PC-3 (cell line): ENCODE data around the gene NDUFAF4. TPM values are rescaled to one million over a fixed set of nuclear protein-coding genes. Genes with fewer than 3 reads are reported as not detected.

Experiments used
- ATAC-seq: fragments of 200-7000 bp; cut with Tn5 transposase; 2 replicates; pipeline ENCODE4 v1.9.1; 2020; ENCODE audit warnings: mild to moderate bottlenecking, moderate library complexity
- BruUV-seq: library from RNA; stranded (reverse); fragments of 400-500 nt; replicated peaks from 2 replicates; lab custom pipeline; 2021; lab: Mats Ljungman, UMichigan
- CTCF ChIA-PET: fragments of 300-600 bp; sonication (Branson Sonifier 250); formaldehyde crosslinking; loops from one replicate; lab custom pipeline; 2022; ENCODE audit warnings: antibody characterized with exemption; lab: Charles Lee
- POLR2A ChIA-PET: fragments of 300-600 bp; sonication (Branson Sonifier 250); formaldehyde crosslinking; loops from one replicate; lab custom pipeline; 2022; ENCODE audit warnings: antibody characterized with exemption; ENCODE audit not compliant: unreplicated experiment; lab: Charles Lee
- DNase-seq: peaks from one replicate; pipeline ENCODE4 v3.0.0-alpha.2; 2015
- H2AFZ ChIP-seq: fragments of 300-600 bp; sonication (generic); 2 replicates; pipeline ENCODE4 v1.6.0; 2016; ENCODE audit warnings: antibody characterized with exemption, low read length
- H3F3A ChIP-seq: fragments of 300-600 bp; sonication (generic); one replicate; pipeline ENCODE4 v1.6.0; 2017; ENCODE audit warnings: antibody characterized with exemption, low read length, control low read depth, mild to moderate bottlenecking; ENCODE audit not compliant: unreplicated experiment
- H3K27ac ChIP-seq: fragments of 300-600 bp; sonication (generic); 2 replicates; pipeline ENCODE4 v1.5.1; 2016; ENCODE audit warnings: mild to moderate bottlenecking, low read length
- H3K27me3 ChIP-seq: fragments of 300-600 bp; sonication (generic); 2 replicates; pipeline ENCODE4 v1.6.1; 2016; ENCODE audit warnings: low read length, mixed read lengths
- H3K36me3 ChIP-seq: fragments of 300-600 bp; sonication (generic); 2 replicates; pipeline ENCODE4 v1.6.1; 2016; ENCODE audit warnings: low read depth, mixed run types, low read length, mixed read lengths
- H3K4me1 ChIP-seq: fragments of 300-600 bp; sonication (generic); 2 replicates; pipeline ENCODE4 v1.5.1; 2016; ENCODE audit warnings: low read length; ENCODE audit not compliant: insufficient read depth
- H3K4me2 ChIP-seq: fragments of 300-600 bp; sonication (generic); 2 replicates; pipeline ENCODE4 v1.6.0; 2016; ENCODE audit warnings: low read length
- H3K4me3 ChIP-seq: fragments of 300-600 bp; sonication (generic); 2 replicates; pipeline ENCODE4 v1.5.1; 2016; ENCODE audit warnings: mild to moderate bottlenecking, low read length, mixed read lengths
- H3K79me2 ChIP-seq: fragments of 300-600 bp; sonication (generic); 2 replicates; pipeline ENCODE4 v1.6.1; 2017; ENCODE audit warnings: low read length, mixed read lengths
- H3K9ac ChIP-seq: fragments of 300-600 bp; sonication (generic); 2 replicates; pipeline ENCODE4 v1.6.0; 2016; ENCODE audit warnings: mild to moderate bottlenecking, low read length
- H3K9me2 ChIP-seq: fragments of 300-600 bp; sonication (generic); replicated peaks from 2 replicates; pipeline ENCODE4 v1.6.1; 2016; ENCODE audit warnings: mixed run types, low read length, mixed read lengths
- H3K9me3 ChIP-seq: fragments of 300-600 bp; sonication (generic); 2 replicates; pipeline ENCODE4 v1.6.1; 2016; ENCODE audit warnings: low read length, mixed read lengths
- H4K20me1 ChIP-seq: fragments of 300-600 bp; sonication (generic); 2 replicates; pipeline ENCODE4 v1.6.1; 2016; ENCODE audit warnings: low read length, mixed read lengths
- CTCF ChIP-seq: fragments of 300-600 bp; sonication (generic); conservative IDR thresholded peaks from 2 replicates; pipeline ENCODE4 v1.5.1; 2017; ENCODE audit warnings: antibody characterized with exemption, low read depth, mild to moderate bottlenecking, low read length
- EZH2 ChIP-seq: fragments of 300-600 bp; sonication (generic); IDR thresholded peaks from one replicate; pipeline ENCODE4 v1.6.1; 2017; ENCODE audit warnings: antibody characterized with exemption, mild to moderate bottlenecking, low read length; ENCODE audit not compliant: unreplicated experiment
- EZH2phosphoT487 ChIP-seq: fragments of 300-600 bp; sonication (generic); IDR thresholded peaks from 2 replicates; pipeline ENCODE4 v1.6.1; 2018; ENCODE audit warnings: mild to moderate bottlenecking, antibody characterized with exemption, low read length, borderline replicate concordance
- intact Hi-C: fragments of 100-400 bp; cut with micrococcal nuclease; formaldehyde crosslinking; loops from 2 replicates; pipeline ENCODE4 v1.9.0; 2023
- total RNA-seq: library from RNA; depleted of rRNA; stranded (reverse); fragments of >200 nt; gene quantifications from 2 replicates; pipeline ENCODE4 v1.2.3, GENCODE V29; 2014

The NDUFAF4 gene
- total RNA-seq, 1 experiment from 2014 or later, result 24.2 TPM

GRCh38 chr6:96900873-96901272, 3.2 kb upstream of the NDUFAF4 start:
- no peak overlapping the region for H3K4me3 ChIP-seq

GRCh38 chr6:96899451-96899998, 1.8 kb upstream of the NDUFAF4 start:
- CTCF ChIA-PET, result interaction anchor here (1.7 kb wide), 1 partner anchor 160 kb away, joined by 5 read pairs; no protein-coding TSS in a partner anchor
- TF ChIP-seq CTCF (no peak), EZH2 (no peak), EZH2phosphoT487 (no peak)
- intact Hi-C loops, result loop anchor here (1.0 to 10.0 kb wide), 4 partner anchors 154 to 355 kb away; no protein-coding TSS in a partner anchor
- no peak overlapping the region for H2AFZ ChIP-seq
- 0 out of 2 replicates have a peak, but pooled peaks cover 9% of the 10 kb centered on the region for H3K27me3 ChIP-seq
- peaks cover 29% of the 10 kb centered on the region for H3K79me2 ChIP-seq
- DNase-seq (no peak), ATAC-seq (no peak)
- H3K4me3 ChIP-seq, result no peak overlapping the region
- H4K20me1 ChIP-seq, result peaks cover 17% of the 10 kb centered on the region; the same call in 1 of the 2 replicates
- H3K9ac ChIP-seq, result no peak overlapping the region
- H3K9me2 ChIP-seq, result no peaks in the 10 kb centered on the region
- no peaks in the 10 kb centered on the region for H3F3A ChIP-seq
- H3K27ac ChIP-seq, result no peak overlapping the region
- peaks cover 17% of the 10 kb centered on the region for H3K4me1 ChIP-seq
- POLR2A ChIA-PET, result no interaction called here
- BruUV-seq, result no TSS peak
- 0 out of 2 replicates have a peak, but pooled peaks cover 4% of the 10 kb centered on the region for H3K36me3 ChIP-seq
- no peak overlapping the region for H3K4me2 ChIP-seq
- H3K9me3 ChIP-seq, result no peaks in the 10 kb centered on the region

More at GRCh38 chr6:96900873-96901272, 3.2 kb upstream of the NDUFAF4 start:
- ChIA-PET POLR2A (no interaction called here), CTCF (no interaction called here)
- Histone ChIP-seq H3K9ac (no peak overlapping the region), H3F3A (no peaks in the 10 kb centered on the region), H2AFZ (no peak overlapping the region), H3K36me3 (no peaks in the 10 kb centered on the region), H4K20me1 (peaks cover 7% of the 10 kb centered on the region; the same call in 1 of the 2 replicates), H3K27me3 (peaks cover 14% of the 10 kb centered on the region; the same call in 1 of the 2 replicates), H3K9me3 (no peaks in the 10 kb centered on the region), H3K9me2 (no peaks in the 10 kb centered on the region), H3K27ac (no peak overlapping the region), H3K4me2 (no peak overlapping the region), H3K79me2 (peaks cover 16% of the 10 kb centered on the region), H3K4me1 (peaks cover 15% of the 10 kb centered on the region)
- intact Hi-C loops, result no loop called here
- ATAC-seq (no peak), DNase-seq (no peak)
- TF ChIP-seq EZH2 (no peak), EZH2phosphoT487 (no peak)
- no TSS peak for BruUV-seq

GRCh38 chr6:96899019-96899418, 1.3 kb upstream of the NDUFAF4 start:
- Histone ChIP-seq H3K27ac (no peak overlapping the region; the same call in 1 of the 2 replicates), H3K27me3 (0 out of 2 replicates have a peak, but pooled peaks cover 8% of the 10 kb centered on the region), H3K9me2 (no peaks in the 10 kb centered on the region), H3K9me3 (no peaks in the 10 kb centered on the region), H3K4me3 (no peak overlapping the region; the same call in 1 of the 2 replicates), H4K20me1 (peaks cover 20% of the 10 kb centered on the region; the same call in 1 of the 2 replicates), H3K4me2 (peak overlapping the region; percentile 77), H2AFZ (no peak overlapping the region), H3K79me2 (peaks cover 32% of the 10 kb centered on the region), H3K36me3 (peaks cover 4% of the 10 kb centered on the region; the same call in 1 of the 2 replicates), H3K9ac (no peak overlapping the region), H3F3A (no peaks in the 10 kb centered on the region), H3K4me1 (peaks cover 17% of the 10 kb centered on the region)
- ChIA-PET POLR2A (no interaction called here), CTCF (interaction anchor here (1.7 kb wide), 1 partner anchor 160 kb away, joined by 5 read pairs; no protein-coding TSS in a partner anchor)
- BruUV-seq, result no TSS peak
- intact Hi-C loops, result loop anchor here (1.0 to 10.0 kb wide), 4 partner anchors 154 to 354 kb away; no protein-coding TSS in a partner anchor
- ATAC-seq, result no peak
- TF ChIP-seq CTCF (peak; percentile 62), EZH2phosphoT487 (no peak), EZH2 (no peak)
- DNase-seq, result peak; percentile 57
